ENCODE results near the gene TMEM255B.

The TMEM255B gene

DNA sequence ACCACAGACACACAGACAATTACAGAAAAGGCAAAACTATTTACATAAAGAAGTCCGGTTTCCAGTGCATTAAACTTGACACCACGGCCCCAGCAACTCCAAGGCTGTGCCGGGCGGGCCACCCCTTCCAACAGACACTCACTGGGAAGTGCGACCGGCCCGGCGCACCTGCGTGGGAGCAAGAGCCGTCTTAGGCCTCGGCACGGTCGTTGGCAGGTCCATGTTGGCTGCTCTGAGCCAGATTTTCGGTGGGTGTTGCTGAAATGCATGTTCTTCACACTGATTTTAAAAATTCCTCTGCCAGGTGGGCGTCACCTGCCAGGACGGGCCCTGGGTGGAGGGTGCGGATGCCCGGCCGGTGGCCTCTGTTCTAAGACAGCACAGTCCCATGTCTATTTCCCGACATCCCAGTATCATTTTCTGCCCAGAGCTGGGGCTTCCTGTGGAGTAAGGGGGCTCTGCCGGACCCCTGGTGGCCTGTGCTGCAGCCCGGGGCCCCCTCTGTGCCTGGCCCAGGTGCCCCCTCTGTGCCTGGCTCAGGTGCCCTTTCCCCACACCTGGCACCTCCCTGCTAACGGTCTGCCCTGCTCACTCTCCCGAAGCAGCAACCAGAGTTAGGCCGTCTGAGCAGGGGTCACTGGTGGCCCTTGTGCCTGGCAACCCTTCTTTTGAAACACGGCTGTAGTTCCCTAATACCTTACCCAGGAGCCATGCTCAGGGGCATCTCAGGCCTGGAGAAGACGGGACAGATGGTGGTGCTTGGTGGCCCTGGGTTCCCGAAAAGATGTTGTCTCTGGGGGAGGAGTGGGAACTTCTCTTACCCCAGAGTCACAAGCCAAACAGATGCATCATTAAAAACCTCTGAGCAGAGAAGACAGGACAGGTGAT, 9.2 kb downstream of the TMEM255B start:
- POLR2A ChIA-PET: no interaction called here
- DNase-seq (ENCODE audit: extremely low spot score): no peak
- TF ChIP-seq, protein P1, sequence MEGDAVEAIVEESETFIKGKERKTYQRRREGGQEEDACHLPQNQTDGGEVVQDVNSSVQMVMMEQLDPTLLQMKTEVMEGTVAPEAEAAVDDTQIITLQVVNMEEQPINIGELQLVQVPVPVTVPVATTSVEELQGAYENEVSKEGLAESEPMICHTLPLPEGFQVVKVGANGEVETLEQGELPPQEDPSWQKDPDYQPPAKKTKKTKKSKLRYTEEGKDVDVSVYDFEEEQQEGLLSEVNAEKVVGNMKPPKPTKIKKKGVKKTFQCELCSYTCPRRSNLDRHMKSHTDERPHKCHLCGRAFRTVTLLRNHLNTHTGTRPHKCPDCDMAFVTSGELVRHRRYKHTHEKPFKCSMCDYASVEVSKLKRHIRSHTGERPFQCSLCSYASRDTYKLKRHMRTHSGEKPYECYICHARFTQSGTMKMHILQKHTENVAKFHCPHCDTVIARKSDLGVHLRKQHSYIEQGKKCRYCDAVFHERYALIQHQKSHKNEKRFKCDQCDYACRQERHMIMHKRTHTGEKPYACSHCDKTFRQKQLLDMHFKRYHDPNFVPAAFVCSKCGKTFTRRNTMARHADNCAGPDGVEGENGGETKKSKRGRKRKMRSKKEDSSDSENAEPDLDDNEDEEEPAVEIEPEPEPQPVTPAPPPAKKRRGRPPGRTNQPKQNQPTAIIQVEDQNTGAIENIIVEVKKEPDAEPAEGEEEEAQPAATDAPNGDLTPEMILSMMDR (IDR thresholded peaks at IDR 0.05; ENCODE audit: control extremely low read depth, extremely low read depth, low read depth, missing control alignments): no peak
- CTCF ChIA-PET: no interaction called here

- ChIA-PET CTCF (no interaction called here), POLR2A (no interaction called here)
- no peak for DNase-seq (ENCODE audit: extremely low spot score)
- TF ChIP-seq, protein P1 (IDR thresholded peaks at IDR 0.05; ENCODE audit: control extremely low read depth, extremely low read depth, low read depth, missing control alignments): no peak
Measured at GRCh38 chr13:113769106-113769505, 10.1 kb downstream of the TMEM255B start.

- DNase-seq (ENCODE audit: extremely low spot score): no peak
- TF ChIP-seq, protein P1 (IDR thresholded peaks at IDR 0.05; ENCODE audit: control extremely low read depth, extremely low read depth, low read depth, missing control alignments): no peak
- POLR2A ChIA-PET: no interaction called here
- CTCF ChIA-PET: no interaction called here
Measured at GRCh38 chr13:113769881-113770280, 10.9 kb downstream of the TMEM255B start.

- TF ChIP-seq, protein P1 (IDR thresholded peaks at IDR 0.05; ENCODE audit: control extremely low read depth, extremely low read depth, low read depth, missing control alignments): no peak
- POLR2A ChIA-PET: no interaction called here
- no peak for DNase-seq (ENCODE audit: extremely low spot score)
- CTCF ChIA-PET: no interaction called here
Measured at GRCh38 chr13:113770441-113770840, 11.4 kb downstream of the TMEM255B start.

DNA sequence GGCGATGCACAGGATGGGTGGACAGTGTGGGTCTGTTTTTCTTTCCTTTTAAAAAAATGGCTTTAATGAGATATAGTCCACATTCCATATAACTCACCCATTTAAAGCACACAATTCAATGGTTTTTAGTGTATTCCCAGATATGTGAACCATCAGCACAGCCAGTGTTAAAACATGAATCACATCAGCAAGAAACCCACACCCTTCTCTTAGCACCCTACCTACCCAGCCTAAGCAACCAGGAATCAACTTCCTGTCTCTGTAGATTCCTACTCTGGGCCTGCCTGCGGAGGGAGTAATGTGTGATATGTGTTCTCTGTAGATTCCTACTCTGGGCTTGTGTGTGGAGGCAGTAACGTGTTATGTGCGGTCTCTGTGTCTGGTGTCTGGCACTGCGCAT, 11.9 kb downstream of the TMEM255B start:
- CTCF ChIA-PET: no interaction called here
- DNase-seq (ENCODE audit: extremely low spot score): no peak
- TF ChIP-seq, protein P1 (IDR thresholded peaks at IDR 0.05; ENCODE audit: control extremely low read depth, extremely low read depth, low read depth, missing control alignments): no peak
- POLR2A ChIA-PET: no interaction called here

DNA sequence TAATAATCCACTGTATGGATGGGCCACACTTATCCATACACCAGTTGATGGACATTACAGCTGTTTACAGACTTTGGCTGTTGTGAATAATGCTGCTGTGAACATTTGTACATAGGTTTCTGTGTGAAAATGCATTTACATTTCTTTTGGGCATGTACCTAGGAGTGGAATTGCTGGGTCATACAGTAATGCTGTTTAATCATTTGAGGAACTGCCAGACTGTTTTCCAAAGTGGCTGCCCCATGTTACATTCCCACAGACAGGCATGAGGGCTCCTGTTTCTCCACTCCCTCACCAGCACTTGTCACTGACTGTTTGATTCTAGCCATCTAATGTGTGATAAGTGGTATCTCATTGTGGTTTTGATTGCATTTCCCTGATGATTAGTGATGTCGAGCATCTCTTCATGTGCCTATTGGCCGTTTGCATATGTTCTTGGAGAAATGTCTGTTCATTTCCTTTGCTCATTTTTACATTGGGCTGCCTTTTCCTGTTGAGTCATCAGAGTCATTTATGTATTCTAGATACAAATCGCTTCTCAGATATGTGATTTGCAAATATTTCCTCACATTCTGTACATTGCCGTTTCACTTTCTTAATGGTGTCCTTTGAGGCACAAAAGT, 12.8 kb downstream of the TMEM255B start:
- DNase-seq (ENCODE audit: extremely low spot score): no peak
- TF ChIP-seq, protein P1 (IDR thresholded peaks at IDR 0.05; ENCODE audit: control extremely low read depth, extremely low read depth, low read depth, missing control alignments): no peak
- CTCF ChIA-PET: no interaction called here
- POLR2A ChIA-PET: no interaction called here
